ENCODE measurements around the gene LDAF1. TPM values are rescaled to one million over a fixed set of nuclear protein-coding genes. Genes with fewer than 3 reads are reported as not detected.

LDAF1 gene
- total RNA-seq, 4 donors from 2014 or later = 96.2 to 211 (median 200) TPM

DNA sequence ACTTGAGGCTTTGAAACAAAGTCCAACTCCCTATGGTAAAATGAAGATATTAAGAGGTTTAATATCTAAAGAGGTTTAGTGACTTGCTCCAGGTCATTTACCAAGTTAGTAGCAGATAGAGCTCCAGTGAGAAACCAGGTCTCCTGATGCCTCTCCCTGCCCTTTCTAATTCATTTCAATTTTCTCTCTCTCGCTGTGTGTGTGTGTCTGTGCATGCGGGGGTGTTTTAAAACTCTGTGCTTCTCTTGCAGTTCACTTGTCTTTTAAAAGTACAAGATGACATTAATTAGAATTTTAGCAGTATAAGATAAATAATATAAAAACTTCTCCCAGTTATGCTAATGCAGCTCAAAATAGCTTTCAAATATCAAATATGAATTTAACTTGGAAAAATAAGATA lies 61.1 kb downstream of the LDAF1 start:
- WGBS = 88% methylated on average over 2 of the region's 2 CpGs

DNA sequence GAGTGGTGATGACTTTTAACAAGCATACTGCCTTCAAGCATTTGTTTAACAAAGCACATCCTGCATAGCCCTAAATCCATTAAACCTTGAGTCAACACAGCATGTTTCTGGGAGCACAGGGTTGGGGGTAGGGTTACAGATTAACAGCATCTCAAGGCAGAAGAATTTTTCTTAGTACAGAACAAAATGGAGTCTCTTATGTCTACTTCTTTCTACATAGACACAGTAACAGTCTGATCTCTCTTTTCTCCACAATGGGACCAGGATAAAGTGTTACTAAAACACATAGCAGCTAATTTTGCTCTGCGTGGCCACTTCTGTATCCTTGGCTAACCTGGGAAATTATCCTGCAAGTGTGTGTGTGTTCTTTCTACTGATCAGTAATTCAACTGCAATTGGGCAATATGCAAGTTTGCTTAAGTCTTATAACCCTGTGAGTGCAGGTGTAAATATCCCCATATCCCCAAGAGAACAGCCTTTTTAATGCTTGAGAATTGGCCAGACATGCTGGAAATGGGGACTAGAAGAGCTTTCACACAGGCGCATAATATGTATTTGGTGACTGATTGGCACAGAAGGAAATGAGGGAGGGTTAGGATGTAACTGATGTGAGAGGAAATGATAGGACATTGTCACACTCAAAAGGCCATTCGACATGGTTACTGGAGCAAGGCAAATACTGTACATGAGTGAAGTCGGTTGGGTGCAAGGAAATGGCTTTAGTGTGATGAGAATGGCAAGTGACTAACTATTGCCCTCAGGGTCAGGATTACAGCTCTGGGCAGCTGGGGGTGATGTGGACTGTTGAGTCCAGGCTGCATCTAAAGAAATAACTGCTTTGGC lies 64.2 kb downstream of the LDAF1 start:
- Histone ChIP-seq H3K27me3 (peaks cover 9% of the 10 kb centered on the region), H3K4me1 (no peaks in the 10 kb centered on the region), H3K4me3 (no peak overlapping the region), H3K36me3 (no peaks in the 10 kb centered on the region), H3K9me3 (no peaks in the 10 kb centered on the region), H3K27ac (no peak overlapping the region)
- TF ChIP-seq EP300 (IDR thresholded peaks at IDR 0.05) (no peak), POLR2A (IDR thresholded peaks at IDR 0.05) (no peak), POLR2AphosphoS5 (IDR thresholded peaks at IDR 0.05) (no peak)
- TF ChIP-seq, protein P1, sequence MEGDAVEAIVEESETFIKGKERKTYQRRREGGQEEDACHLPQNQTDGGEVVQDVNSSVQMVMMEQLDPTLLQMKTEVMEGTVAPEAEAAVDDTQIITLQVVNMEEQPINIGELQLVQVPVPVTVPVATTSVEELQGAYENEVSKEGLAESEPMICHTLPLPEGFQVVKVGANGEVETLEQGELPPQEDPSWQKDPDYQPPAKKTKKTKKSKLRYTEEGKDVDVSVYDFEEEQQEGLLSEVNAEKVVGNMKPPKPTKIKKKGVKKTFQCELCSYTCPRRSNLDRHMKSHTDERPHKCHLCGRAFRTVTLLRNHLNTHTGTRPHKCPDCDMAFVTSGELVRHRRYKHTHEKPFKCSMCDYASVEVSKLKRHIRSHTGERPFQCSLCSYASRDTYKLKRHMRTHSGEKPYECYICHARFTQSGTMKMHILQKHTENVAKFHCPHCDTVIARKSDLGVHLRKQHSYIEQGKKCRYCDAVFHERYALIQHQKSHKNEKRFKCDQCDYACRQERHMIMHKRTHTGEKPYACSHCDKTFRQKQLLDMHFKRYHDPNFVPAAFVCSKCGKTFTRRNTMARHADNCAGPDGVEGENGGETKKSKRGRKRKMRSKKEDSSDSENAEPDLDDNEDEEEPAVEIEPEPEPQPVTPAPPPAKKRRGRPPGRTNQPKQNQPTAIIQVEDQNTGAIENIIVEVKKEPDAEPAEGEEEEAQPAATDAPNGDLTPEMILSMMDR (IDR thresholded peaks at IDR 0.05) = no peak
- DNase-seq (ENCODE audit: low spot score in 2 of 2) = no peak
- 65% methylated on average over 4 of the region's 4 CpGs for WGBS

More for the DNA sequence above, 61.1 kb downstream of the LDAF1 start:
- Histone ChIP-seq H3K4me3 (no peak overlapping the region), H3K36me3 (no peaks in the 10 kb centered on the region), H3K27me3 (peaks cover 9% of the 10 kb centered on the region), H3K9me3 (no peaks in the 10 kb centered on the region), H3K27ac (no peak overlapping the region), H3K4me1 (no peaks in the 10 kb centered on the region)
- TF ChIP-seq, protein P1 (IDR thresholded peaks at IDR 0.05) = no peak
- no peak for TF ChIP-seq POLR2AphosphoS5 (IDR thresholded peaks at IDR 0.05)
- TF ChIP-seq EP300 (IDR thresholded peaks at IDR 0.05) = no peak
- TF ChIP-seq POLR2A (IDR thresholded peaks at IDR 0.05) = no peak
- no peak for DNase-seq (ENCODE audit: low spot score in 2 of 2)

DNA sequence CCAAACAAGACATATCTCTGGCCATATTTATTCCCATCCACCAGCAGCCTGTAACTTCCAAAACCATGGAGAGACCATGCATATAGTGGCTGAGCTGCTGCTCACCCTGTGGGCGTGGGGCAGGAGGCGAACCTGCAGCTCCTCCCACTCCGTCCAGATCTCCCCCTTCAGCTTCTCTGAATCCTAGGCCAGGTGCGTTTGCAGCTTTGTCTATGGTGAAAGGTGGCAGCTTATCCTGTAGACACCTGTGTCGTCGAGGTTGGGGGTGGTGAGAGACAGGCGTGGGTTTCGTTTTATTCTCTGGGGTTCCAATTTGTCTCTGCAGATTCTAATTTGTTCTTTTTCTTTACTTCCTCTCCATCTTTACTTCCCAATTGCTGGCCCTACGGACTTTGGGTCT lies 65.3 kb downstream of the LDAF1 start:
- no peak for TF ChIP-seq POLR2AphosphoS5 (IDR thresholded peaks at IDR 0.05)
- TF ChIP-seq POLR2A (IDR thresholded peaks at IDR 0.05) = no peak
- TF ChIP-seq, protein P1 (IDR thresholded peaks at IDR 0.05) = no peak
- no peak for TF ChIP-seq EP300 (IDR thresholded peaks at IDR 0.05)

DNA sequence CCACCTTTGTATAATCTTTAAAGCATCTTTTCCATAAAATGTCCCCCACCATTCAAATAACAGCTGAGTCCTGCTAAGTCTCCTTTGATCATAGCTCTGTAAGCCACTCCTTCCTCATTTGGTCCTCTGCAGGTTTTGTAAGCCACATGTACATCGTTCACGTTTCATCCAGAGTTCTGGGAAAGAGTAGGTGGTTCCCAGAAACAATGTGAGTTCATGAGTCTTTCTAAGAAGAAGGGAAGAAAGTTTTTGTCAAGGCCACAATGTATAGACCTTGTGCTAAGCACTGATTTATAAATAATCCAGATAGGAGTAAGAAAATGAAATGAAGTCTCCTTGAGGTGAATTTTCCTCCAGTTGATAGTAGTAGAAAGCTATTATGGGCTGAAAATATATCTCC lies 66.3 kb downstream of the LDAF1 start:
- Histone ChIP-seq H3K9me3 (no peaks in the 10 kb centered on the region), H3K36me3 (no peaks in the 10 kb centered on the region), H3K27ac (no peak overlapping the region), H3K4me1 (no peaks in the 10 kb centered on the region), H3K4me3 (no peak overlapping the region), H3K27me3 (peaks cover 5% of the 10 kb centered on the region)
- DNase-seq (ENCODE audit: low spot score in 2 of 2) = no peak
- TF ChIP-seq, protein P1 (IDR thresholded peaks at IDR 0.05) = no peak
- TF ChIP-seq EP300 (IDR thresholded peaks at IDR 0.05) (no peak), POLR2A (IDR thresholded peaks at IDR 0.05) (no peak), POLR2AphosphoS5 (IDR thresholded peaks at IDR 0.05) (no peak)
- WGBS = 62% methylated on average over 2 of the region's 2 CpGs

More for the DNA sequence above, 65.3 kb downstream of the LDAF1 start:
- no peaks in the 10 kb centered on the region for H3K9me3 ChIP-seq
- WGBS = 77% methylated on average over 9 of the region's 9 CpGs
- H3K27me3 ChIP-seq = peaks cover 5% of the 10 kb centered on the region
- H3K4me3 ChIP-seq = no peak overlapping the region
- H3K27ac ChIP-seq = no peak overlapping the region
- no peaks in the 10 kb centered on the region for H3K4me1 ChIP-seq
- H3K36me3 ChIP-seq = no peaks in the 10 kb centered on the region
- no peak for DNase-seq (ENCODE audit: low spot score in 2 of 2)

DNA sequence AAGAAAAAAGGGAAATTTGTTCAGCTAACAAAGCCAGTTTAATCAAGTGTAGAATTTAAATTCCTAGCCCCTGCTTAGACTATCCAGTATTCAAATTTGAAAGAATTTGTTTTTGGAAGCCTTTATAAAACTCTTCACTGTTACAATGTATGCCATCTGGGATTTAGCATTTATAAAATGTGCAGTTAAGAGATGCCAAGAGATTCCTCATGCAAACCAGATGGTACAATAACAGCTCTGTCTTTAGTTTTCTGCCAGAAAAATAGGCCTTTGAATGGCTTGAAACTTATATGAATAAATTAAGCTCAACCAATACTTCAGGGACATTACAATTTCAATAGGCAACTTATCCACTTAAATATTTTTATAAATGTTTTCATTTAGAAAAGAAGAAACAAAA lies 68.3 kb downstream of the LDAF1 start:
- Histone ChIP-seq H3K4me1 (no peaks in the 10 kb centered on the region), H3K27ac (no peak overlapping the region), H3K9me3 (no peaks in the 10 kb centered on the region), H3K27me3 (peaks cover 5% of the 10 kb centered on the region), H3K4me3 (no peak overlapping the region), H3K36me3 (no peaks in the 10 kb centered on the region)
- no peak for DNase-seq (ENCODE audit: low spot score in 2 of 2)
- TF ChIP-seq, protein P1 (IDR thresholded peaks at IDR 0.05) = no peak
- TF ChIP-seq POLR2AphosphoS5 (IDR thresholded peaks at IDR 0.05) (no peak), EP300 (IDR thresholded peaks at IDR 0.05) (no peak), POLR2A (IDR thresholded peaks at IDR 0.05) (no peak)
